Measurements from ENCODE around the gene CDIP1.

Gene CDIP1

DNA sequence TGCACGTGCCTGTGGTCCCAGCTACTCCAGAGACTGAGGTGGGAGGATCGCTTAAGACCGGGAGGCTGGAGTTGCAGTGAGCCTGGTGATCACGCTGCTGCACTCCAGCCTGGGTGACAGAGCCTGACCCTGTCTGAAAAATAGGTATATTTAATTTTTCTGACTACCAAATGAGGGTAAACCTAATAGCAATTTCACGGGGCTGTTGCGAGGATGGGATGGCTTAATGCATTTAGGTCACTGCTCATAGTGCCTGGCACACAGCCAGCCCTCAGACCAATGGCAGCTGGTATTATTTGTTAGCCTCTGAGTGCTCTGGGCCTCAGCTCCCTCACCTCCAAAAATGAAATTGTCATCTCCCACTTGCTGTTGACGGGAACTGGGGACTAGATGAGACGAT lies 5.9 kb upstream of the CDIP1 start:
- TF ChIP-seq, protein P1, sequence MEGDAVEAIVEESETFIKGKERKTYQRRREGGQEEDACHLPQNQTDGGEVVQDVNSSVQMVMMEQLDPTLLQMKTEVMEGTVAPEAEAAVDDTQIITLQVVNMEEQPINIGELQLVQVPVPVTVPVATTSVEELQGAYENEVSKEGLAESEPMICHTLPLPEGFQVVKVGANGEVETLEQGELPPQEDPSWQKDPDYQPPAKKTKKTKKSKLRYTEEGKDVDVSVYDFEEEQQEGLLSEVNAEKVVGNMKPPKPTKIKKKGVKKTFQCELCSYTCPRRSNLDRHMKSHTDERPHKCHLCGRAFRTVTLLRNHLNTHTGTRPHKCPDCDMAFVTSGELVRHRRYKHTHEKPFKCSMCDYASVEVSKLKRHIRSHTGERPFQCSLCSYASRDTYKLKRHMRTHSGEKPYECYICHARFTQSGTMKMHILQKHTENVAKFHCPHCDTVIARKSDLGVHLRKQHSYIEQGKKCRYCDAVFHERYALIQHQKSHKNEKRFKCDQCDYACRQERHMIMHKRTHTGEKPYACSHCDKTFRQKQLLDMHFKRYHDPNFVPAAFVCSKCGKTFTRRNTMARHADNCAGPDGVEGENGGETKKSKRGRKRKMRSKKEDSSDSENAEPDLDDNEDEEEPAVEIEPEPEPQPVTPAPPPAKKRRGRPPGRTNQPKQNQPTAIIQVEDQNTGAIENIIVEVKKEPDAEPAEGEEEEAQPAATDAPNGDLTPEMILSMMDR (IDR thresholded peaks at IDR 0.05; ENCODE audit: insufficient read depth, low read depth, low read length, missing control alignments) = no peak
- no peak overlapping the region for H3K4me3 ChIP-seq (ENCODE audit: low read length)
- DNase-seq (ENCODE audit: low read depth) = no peak

DNA sequence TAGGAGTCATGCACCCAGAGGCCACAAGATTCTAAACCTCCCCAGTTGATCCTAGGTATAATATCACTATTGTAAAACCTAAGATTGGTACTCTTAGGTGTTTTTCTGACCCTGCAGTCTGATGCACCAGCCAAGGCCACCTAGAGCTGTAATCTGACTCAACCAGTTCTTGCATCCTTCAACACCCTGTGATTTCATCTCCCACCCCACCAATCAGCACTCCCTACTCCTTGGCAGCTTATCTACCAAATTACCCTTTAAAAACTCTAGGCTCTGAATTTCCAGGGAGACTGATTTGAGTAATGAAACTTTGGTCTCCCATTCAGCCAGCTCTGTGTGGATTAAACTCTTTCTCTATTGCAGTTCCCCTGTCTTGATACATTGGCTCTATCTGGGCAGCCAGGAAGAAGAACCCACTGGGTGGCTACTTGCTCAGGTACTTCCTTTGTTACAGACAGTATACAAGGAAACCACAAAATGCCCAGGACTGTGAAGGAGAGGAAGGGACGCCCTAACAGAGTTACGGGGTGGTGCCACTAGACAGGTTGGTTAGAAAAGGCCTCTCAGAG lies 1.2 kb upstream of the CDIP1 start:
- no peak for DNase-seq (ENCODE audit: low read depth)
- TF ChIP-seq, protein P1 (IDR thresholded peaks at IDR 0.05; ENCODE audit: insufficient read depth, low read depth, low read length, missing control alignments) = no peak
- H3K4me3 ChIP-seq (ENCODE audit: low read length) = no peak overlapping the region

DNA sequence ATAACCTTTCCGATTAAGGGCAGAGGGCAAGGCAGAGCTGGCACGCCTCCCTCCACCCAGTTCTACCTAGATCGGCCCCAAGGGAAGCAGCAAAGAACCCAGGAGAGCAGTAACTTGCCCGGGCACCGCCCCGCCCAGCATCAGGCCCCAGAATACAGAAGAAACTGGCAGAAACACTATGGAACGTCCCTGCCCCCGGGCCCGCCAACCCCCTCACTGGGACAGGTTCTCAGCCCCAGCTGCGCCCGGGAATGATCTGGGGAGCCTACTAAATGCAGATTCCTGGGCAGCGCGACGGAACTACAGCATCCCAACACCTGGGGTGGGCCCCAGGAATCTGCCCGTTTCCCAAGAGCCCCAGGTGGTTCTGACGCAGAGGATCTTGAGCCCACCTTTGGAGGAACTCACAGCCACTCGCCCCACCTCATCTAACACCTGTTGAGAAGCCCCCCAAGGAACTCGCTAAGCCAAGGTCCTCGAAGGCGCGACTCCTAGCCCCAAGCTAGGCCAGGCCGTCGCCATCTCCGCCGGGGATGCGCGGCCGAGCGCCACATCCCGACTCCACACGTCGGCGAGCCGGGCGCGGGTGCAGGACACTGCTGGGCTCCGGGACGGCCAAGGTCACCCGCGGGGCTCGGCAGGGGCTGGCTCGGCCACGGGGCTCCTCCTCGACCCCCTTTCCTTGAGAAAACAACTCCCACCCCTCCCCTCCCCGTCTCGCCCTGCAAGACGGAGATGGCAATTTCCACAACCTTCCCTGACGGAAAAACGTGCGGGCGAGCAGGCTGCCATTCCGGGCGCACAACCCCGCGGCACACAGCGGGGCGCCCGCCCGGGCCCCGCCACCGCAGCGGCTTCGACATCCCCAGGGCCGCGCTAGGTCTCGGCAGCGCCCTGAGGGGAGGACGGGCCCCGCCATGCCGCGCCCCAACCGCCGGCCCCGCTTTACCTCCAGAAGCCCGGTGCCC lies 913 bp downstream of the CDIP1 start:
- peak overlapping the region; percentile 63 for H3K4me3 ChIP-seq (ENCODE audit: low read length)
- DNase-seq (ENCODE audit: low read depth) = peak; percentile 35
- TF ChIP-seq, protein P1 (IDR thresholded peaks at IDR 0.05; ENCODE audit: insufficient read depth, low read depth, low read length, missing control alignments) = no peak

DNA sequence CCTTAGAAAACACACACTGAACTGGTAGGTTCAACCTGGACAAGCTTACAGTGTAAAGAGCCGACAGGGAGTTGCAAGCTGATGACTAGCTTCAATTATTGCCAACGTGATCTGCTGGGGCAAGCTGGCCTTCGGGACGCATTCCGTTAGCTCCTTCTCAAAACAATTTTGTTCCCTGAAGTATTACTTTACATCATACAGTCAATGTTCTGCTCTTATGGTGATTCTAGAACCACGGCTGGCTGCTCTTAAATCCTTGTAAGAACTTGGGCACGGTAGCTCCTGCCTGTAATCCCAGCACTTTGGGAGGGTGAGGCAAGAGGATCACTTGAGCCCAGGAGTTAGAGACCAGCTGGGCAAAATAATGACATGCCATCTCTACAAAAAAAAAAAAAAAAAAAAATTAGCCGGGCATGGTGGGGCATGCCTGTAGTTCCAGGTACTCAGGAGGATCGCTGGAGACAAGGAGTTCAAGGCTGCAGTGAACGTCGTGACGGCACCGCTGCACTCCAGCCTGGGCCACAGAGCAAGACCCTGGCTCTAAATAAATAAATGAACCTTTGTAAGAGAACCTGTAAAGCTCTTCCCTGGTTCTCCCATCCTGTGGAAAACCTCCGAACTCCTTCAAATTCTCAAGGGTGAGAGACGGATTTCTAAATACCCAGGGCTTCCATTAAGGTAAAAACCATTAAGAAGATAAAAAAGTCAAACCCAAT lies 2.0 kb downstream of the CDIP1 start:
- TF ChIP-seq, protein P1 (IDR thresholded peaks at IDR 0.05; ENCODE audit: insufficient read depth, low read depth, low read length, missing control alignments) = no peak
- H3K4me3 ChIP-seq (ENCODE audit: low read length) = peak overlapping the region; percentile 63
- DNase-seq (ENCODE audit: low read depth) = no peak

DNA sequence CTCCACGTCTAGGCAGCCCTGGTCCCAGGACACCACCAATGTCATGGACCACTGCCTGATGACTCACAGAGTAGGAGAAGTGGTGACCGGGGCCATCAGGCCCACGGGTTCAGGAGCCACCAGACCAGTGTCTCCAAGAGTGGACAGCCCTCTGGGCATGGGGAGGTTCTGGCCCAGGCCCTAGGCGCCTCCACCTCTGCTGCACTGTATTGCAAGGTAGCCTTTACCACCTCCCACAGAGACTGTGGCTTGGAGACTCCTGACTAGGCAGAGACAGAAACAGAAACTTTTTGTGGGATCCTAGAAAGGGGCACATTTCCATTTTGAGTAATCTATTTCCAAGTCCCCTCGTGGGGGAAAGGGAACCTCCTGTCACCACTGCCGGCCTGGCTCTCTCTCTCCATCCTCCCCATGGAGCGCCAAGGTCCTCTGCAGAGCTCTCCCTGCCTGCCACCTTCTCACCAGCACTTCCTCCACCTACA lies 2.9 kb downstream of the CDIP1 start:
- no peak overlapping the region for H3K4me3 ChIP-seq (ENCODE audit: low read length)
- DNase-seq (ENCODE audit: low read depth) = no peak
- TF ChIP-seq, protein P1 (IDR thresholded peaks at IDR 0.05; ENCODE audit: insufficient read depth, low read depth, low read length, missing control alignments) = no peak

DNA sequence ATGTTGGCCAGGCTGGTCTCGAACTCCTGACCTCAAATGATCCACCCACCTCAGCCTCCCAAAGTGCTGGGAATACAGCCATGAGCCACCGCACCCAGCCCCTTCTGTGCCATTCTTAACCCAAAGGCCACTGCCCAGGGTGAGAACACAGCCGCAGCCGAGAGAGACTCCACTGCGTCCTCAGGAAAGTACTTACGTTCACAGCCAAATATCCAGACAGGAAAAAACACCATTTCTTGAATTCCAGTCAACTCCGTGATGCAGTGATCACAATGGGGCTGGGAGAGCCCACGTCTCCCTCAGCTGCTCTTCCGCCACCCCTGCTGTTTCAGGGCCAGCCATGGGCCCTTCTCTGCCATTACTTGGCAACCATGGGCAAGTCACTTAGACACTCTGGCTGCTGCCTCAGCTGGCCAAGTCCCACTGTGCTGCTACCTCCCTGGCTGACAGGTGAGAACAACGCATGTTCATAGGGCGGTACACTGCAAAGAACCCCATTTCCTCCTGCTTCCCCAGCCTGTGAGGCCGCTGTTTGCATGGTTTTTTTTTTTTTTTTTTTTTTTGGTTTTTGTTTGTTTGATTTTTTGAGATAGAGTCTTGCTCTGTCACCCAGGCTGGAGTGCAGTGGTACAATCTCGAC lies 4.3 kb downstream of the CDIP1 start:
- no peak overlapping the region for H3K4me3 ChIP-seq (ENCODE audit: low read length)
- DNase-seq (ENCODE audit: low read depth) = no peak
- TF ChIP-seq, protein P1 (IDR thresholded peaks at IDR 0.05; ENCODE audit: insufficient read depth, low read depth, low read length, missing control alignments) = no peak

Data from epithelial cell of esophagus (primary cell).